Measurements from ENCODE around the gene CORIN.

DNA sequence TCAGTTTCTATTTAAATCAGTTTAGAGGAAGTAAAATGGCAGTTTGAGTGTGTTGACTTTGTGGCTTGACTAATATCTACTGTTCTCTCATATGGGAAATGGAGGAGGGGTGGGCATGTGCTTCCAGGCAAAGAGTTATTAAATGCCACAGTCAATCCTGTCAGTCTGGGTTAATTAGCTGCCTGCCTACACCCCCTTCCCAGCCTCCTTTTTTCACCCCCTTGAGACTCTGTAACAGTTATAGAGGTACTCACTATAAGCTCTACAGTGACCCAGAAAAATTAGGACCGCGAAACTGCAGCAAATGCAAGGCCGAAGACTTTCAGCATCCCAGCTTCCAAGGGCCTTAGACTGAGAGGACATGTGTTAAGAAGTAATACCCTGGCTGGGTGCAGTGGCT lies 165.2 kb downstream of the CORIN start:
- TF ChIP-seq, protein P1, sequence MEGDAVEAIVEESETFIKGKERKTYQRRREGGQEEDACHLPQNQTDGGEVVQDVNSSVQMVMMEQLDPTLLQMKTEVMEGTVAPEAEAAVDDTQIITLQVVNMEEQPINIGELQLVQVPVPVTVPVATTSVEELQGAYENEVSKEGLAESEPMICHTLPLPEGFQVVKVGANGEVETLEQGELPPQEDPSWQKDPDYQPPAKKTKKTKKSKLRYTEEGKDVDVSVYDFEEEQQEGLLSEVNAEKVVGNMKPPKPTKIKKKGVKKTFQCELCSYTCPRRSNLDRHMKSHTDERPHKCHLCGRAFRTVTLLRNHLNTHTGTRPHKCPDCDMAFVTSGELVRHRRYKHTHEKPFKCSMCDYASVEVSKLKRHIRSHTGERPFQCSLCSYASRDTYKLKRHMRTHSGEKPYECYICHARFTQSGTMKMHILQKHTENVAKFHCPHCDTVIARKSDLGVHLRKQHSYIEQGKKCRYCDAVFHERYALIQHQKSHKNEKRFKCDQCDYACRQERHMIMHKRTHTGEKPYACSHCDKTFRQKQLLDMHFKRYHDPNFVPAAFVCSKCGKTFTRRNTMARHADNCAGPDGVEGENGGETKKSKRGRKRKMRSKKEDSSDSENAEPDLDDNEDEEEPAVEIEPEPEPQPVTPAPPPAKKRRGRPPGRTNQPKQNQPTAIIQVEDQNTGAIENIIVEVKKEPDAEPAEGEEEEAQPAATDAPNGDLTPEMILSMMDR (conservative IDR thresholded peaks at IDR 0.05; ENCODE audit: low read depth, low read length): no peak
- no peak for TF ChIP-seq CEBPB (IDR thresholded peaks at IDR 0.05; ENCODE audit: low read depth, low read length)
- TF ChIP-seq, protein P2, sequence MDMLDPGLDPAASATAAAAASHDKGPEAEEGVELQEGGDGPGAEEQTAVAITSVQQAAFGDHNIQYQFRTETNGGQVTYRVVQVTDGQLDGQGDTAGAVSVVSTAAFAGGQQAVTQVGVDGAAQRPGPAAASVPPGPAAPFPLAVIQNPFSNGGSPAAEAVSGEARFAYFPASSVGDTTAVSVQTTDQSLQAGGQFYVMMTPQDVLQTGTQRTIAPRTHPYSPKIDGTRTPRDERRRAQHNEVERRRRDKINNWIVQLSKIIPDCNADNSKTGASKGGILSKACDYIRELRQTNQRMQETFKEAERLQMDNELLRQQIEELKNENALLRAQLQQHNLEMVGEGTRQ (IDR thresholded peaks at IDR 0.05; ENCODE audit: low read depth, low read length): no peak
